HL-60/S4 (cell line): Measurements from ENCODE around the gene WRAP73.
"Not testable (repeated sequence)": the region's sequence is repeated elsewhere in the genome, so short reads cannot be mapped to it uniquely, and the experiment has no call there.

Source experiments
- in situ Hi-C: fragments of 300-500 bp; cut with MboI; formaldehyde crosslinking; loops from 2 replicates; pipeline ENCODE4 v1.14.3; 2022; ENCODE audit warnings: low sequenced_read_pairs

WRAP73 gene

DNA sequence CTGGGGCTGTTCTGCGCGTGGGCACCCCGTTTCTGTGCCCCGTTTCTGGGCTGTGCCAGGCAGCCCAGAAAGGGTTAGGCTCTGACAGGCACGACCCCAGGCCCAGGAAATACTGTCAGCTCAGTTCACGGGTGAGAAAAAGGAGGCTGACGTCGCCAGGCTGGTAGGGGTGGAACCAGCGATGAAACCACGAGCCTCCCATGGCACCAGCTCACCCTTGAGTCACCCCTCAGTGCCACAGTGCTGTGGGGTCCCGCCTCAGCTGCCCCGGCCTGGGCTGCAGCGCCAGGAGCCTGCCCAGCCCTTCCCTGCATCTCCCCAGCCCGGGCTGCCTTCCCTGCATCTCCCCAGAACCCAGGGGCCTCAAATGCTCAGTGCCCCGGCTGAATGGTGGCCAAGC is 50.1 kb downstream of the WRAP73 start:
- in situ Hi-C loops = no loop called here

DNA sequence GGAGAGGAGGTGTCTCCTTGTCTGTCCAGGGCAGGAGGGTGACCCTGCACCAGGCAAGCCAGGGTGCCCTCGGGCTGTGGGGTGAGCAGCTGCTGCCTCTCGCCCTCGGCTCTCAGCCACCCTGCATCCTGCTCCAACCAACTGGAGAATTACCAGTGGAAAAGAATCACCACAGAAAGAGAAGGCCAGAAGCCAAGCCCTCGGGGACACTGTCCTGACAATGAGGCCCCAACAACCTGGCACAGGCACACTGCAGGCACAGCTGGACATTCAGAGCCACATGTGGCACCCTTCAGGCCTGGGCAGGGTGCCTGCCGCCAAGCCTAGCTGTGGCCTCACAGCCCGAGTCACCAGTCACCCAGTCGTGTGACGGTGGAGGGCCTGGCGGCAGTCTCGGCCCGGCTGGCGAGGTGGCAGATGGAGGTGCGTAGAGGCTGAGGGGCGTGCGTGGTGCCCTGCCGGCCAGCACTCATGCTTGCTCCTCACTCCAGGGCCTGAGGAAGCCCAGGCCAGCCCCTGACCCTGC is 50.6 kb downstream of the WRAP73 start:
- in situ Hi-C loops = no loop called here

DNA sequence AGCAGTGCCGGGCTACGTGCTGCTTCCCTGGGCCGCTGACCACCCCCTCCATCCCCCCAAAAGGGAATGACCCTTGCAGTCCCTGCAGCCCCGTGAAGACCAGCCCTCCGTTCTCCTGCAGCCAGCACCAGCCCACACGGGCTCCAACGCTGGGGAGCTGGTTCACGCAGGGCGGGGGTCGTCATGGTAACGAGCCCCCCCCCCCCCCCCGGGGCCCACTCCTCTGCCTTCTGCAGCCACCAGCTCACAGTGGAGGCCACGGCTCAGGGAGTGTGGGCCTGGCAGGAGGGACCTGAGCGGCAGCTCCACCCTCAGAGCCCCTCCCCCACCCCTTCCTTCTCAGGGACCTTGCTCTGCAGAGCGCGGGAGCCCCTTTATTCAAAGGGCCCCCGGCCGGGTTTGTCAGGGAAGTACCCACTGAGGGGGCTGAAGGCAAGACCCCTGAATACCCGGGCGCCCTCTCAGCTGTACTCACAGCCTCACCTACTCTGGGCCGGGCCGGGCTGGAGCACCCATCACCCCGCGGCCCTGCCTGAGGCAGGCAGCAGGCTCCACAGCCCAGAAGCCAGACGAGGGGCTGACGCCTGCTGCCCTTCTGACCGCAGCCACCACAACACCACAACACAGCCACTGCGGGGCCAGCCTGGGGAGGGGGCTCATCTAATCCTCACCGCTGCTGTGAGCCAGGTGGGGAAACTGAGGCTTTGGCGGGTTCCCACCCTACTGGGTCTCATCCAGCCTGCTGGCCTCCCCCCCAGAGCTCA is 51.2 kb downstream of the WRAP73 start:
- in situ Hi-C loops = no loop called here

DNA sequence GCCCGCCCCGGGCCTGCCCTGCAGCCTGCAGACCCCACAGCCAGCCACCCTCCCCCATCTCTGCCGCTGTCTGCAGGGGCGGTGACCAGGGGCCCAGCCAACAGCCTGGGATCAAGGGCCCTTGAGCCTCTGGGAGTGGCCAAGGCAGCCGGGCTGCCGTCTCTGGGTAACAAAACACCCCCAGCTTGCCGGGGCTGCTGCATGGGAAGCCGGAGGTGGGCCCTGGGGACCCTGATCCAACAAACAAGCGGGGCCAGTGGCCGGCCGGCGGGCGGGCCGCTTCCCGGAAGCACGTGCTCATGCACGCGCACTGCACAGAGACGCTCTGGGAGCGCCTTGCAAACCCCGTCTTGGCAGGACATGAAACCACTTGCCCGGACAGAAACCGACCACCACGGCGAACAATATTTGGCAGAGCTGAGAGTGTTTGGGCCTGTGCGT is 51.8 kb downstream of the WRAP73 start:
- in situ Hi-C loops = no loop called here

DNA sequence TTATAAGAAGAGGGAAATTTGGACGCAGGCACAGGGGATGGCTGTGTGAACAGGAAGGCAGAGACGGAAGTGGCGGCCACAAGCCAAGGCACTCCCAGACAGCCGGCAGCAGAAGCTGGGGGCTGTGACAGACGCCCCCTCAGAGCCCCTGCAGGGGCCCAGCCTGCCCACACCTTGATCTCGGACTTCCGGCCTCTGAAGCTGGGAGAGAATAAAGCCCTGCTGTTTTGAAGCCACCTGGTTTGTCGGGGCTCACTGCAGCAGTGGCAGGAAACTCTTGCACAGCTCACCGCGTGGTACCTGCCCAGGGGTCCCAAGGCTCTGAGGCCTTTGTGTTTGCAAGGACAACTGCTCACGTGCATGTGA is 52.3 kb downstream of the WRAP73 start:
- in situ Hi-C loops = no loop called here

DNA sequence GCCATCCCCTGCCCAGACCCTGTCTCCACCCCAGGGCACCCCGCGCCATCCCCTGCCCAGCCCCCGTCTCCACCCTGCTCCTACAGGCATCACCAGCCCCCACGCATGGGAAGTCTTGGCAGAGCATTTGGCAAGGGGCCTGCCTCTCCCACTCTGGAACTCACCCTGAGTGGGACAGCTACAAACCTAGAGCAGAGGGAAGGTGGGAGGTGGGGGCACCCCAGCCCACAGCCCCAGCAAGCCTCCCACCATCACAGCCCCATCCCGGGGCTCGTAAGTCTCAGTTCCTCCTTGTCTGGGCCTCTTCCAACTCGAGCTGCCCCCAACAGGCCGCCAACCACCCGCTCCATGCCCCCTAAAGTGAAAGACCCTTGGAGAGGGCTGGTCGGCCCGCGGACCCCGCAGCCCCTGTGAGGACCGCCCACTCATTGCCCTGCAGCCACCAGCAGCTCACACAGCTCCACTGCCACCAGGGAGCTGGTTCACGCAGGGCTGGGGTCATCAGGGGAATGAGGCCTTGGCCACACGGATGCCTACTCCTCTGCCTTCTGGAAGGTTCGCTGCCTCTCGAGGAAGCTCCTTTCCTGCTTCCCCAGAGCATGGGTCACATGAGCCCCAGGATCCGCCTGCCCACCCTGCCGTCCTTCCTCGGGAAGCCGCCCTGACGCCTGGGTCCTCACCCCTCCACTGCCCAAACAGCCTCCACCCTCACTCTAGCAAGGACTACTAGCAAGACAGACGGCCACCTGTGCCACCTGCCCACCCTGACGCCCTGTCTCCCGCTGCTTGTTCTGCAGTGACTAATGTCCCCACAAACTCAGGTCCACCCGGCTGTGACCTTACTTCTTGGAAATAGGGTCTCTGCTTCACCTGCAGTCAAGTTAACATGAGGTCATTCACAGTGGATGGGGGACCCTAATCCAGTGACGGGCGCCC is 53.0 kb downstream of the WRAP73 start:
- in situ Hi-C loops = no loop called here

DNA sequence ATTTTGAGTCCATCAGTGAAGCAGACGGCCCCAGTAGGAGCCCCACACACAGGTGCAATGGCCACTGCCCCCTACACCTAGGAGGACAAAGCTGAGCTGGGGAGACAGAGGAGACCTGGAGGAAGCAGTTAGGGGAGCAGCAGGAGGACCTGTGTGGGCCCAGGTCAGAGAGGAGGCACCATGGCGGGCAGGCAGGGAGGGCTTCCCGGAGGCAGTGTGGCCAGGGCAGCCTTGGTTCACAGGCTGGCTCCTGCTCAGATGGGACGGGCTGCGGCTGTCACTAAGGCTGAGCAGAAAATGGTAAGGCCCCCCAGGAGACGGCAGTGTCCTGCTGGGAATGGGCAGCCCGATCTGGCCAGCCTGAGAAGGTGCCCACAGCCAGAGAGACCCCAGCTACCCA is 54.0 kb downstream of the WRAP73 start:
- in situ Hi-C loops = no loop called here

DNA sequence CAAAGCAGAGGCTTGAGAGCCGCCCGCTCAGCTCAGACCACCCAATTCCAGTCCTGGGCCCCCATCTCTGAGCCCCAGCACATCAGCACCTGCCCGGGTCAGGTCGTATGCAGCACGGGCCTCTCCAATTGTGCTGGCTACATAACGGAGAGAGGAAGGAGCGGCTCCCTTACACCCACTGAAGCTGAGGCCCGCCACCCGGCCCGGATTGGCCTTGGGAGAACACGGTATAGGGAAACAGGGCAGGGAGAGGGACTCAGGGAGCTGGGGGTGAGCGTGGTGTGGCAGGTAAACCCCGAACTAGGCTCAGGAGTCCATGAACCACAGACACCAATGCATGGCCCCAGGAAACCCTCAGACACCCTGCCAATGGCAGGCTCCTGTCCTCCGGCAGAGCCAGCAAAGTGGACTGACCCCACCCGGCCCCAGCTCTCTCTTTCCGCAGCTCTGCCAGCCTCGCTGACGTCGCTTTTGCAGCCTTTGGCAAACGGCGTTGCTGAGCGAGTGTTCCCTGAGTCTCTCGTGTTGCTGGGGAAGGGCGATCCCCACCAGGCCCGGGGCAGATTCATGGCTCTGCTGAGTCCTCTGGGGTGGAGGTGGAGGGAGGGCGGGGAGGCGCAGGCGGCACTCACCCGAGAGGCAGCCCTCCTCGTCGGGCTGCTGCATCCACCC is 55.1 kb downstream of the WRAP73 start:
- in situ Hi-C loops = no loop called here

DNA sequence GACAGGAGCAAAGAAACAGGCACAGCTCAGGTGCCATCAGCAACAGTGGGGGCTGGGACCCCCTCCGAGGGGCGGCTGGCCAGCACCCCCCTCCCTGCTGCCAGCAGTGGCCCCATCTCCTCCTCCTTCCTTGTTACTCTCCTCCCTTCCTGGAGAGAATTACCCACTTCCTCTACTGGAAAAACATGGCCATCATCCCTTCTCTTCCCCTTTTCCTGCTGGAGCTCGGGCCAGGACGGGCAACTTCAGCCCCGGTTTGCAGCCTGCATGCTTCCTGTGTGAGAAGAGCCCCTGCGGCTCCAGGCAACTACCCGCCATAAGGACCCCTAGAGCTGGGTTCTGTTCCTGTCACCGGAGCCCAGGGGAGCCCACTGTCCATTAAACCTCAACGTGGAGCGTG is 56.2 kb downstream of the WRAP73 start:
- in situ Hi-C loops = no loop called here

DNA sequence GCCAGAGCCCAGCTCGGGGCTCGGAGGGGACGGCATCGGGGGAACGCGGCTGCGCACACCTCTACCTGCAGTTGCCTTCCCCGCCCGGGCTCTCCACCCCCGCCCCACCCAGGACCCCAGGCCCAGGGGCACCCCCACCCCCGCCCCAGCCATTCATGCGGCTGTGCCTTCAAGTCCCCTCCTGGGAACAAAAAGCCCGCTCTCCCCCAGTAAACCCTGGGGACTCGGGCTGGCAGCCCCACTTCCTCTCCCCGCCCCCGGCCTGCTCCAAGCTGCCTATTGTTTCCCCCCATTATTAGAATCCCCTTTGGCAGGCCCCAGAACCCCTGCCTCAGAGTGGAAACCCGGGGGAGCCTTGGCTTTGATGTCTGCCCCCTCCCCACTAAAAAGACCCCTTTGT is 56.6 kb downstream of the WRAP73 start:
- in situ Hi-C loops = no loop called here

DNA sequence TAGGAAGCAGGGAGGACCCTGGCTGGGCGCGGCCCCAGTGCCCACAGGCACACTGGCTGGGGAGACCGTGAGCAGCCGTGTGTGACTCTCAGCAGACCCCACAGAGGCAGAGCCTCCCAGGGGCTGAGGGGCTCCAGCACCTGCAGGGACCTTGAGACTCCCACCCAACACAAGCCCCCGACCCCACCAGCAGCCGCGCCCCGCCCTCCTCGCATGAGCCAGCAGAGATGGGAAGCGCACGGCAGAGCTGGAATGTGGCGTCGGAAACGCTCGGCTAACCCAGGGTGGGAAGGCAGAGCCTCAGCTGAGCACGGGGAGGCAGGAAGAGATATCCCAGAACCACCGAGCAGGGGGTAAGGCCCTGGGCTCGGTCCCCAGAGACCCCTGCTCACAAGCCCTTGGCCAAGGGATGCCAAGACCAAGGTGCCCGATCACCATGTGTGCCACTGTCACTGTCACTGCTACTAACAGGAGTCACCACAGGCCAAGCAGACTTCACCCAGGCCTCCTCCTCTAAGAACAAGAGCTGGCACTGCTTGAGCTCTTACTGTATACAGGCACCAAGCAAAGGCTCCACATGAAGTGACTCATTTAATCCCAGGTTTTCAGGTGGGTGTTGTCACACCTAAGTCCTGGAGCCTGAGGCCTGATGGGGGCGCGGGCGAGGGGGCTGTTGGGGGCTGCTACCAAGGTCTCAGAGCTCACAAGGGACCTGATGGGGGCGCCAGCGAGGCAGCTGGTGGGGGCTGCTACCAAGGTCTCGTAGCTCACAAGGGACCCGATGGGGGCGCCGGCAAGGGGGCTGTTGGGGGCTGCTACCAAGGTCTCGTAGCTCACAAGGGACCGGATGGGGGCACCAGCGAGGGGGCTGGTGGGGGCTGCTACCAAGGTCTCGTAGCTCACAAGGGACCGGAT is 58.7 kb downstream of the WRAP73 start:
- in situ Hi-C loops = no loop called here

DNA sequence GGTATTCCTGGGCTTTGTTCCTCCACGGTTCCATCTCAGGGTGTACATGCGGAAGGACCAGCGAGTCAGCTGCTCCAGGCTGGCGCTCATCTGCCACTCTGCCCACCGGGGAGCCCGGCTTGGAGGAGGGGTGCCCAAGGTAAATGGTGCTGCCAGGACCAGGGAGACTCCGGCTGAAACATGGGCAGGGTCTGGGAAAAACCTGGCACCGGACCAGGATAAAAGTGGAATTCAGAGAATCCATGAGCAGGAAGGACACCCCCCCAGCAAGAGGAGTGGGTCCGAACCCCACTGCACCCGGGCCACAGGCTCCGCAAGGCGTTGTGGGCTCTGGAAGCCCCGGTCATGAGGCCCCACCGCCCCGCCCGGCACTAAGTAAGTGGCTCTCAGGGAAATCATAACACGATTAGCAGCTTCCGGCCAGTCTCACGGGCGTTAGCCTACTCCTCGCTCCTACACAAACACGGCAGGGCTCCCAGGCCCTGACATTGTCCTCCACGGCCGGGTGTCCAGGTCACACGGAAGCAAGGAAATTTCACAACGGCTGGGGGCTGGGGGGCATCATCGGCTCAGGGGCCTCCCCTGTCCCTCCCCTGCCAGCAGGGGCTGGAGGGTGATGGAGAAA is 59.7 kb downstream of the WRAP73 start:
- in situ Hi-C loops = no loop called here

DNA sequence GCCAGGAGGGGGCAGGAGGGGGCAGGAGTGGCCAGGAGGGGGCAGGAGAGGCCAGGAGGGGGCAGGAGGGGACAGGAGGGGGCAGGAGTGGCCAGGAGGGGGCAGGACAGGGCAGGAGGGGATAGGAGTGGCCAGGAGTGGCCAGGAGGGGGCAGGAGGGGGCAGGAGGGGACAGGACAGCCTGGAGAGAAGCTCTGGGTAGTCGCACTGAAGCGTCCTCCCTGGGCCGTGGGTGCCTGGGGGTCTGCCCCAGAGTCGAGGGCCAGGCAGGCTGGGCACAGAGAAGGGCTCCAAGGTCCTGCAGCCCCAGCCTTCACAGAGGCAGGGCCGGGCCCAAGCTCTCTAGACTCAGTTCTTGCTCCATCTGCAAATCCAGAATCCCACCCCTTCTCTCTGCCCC is 61.5 kb downstream of the WRAP73 start:
- in situ Hi-C loops = no loop called here

DNA sequence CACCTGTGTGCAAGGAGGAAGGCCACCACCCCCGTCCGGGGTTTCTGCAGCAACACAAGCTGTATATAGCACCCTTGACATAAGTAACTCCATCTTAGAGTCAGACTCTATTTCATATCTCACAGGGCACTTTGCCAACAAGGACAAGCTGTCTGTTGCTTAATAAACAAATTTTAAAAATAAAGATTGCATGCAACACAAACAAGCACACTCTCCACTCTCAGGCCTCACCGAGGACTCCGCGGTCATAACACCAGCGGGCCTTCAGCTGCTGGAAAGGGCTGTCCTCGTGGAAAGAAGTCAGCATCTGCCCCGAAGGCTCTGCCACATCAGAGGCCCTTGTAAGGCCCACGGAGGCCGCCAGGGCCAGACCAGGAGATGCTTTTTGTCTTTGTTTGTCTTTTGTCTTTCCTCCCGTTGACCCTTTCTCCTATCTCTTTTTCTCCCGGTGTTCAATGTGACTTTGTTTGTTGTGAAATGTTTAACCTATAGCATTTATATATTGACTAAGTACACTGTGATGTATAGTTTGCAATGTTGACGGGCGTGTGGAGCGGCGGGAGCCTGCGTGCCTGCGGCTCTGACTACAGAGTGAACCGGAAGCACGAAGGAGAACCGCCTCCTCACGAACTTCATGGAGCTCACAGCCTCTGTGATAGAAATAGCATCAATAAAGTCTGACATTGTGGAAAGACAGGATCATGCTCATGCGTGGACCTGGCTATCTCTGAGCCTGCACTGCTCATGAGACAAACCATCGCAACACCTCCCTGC is 62.7 kb downstream of the WRAP73 start:
- in situ Hi-C loops = no loop called here

DNA sequence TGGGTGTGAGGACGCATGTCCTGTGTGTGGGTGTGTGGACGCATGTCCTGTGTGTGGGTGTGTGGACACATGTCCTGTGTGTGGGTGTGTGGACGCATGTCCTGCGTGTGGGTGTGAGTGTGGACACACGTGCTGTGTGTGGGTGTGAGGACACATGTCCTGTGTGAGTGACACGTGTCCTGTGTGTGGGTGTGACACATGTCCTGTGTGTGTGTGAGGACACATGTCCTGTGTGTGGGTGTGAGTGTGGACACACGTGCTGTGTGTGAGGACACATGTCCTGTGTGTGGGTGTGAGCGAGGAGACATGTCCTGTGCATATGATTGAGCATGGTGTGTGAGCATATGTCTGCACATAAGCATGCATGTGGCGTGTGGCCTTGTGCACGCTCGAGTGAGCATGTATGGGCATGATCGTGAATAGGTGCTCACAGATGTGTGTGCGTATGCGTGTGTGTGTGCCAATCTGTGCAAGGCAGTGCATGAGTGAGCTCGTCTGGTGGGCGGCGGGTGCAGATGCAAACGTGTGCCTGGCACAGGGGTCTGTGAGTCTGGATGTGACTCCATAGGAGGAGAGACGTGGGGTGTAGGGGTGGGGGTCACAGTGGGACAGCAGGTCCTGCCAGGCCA is 63.8 kb downstream of the WRAP73 start:
- in situ Hi-C loops = no loop called here

DNA sequence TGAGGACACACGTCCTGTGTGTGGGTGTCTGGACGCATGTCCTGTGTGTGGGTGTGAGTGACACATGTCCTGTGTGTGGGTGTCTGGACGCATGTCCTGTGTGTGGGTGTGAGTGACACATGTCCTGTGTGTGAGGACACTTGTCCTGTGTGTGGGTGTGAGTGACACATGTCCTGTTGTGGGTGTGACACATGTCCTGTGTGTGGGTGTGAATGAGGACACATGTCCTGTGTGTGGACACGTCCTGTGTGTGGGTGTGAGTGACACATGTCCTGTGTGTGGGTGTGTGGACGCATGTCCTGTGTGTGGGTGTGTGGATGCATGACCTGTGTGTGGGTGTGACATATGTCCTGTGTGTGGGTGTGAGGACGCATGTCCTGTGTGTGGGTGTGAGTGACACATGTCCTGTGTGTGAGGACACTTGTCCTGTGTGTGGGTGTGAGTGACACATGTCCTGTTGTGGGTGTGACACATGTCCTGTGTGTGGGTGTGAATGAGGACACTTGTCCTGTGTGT is 64.5 kb downstream of the WRAP73 start:
- in situ Hi-C loops = not testable (repeated sequence)

DNA sequence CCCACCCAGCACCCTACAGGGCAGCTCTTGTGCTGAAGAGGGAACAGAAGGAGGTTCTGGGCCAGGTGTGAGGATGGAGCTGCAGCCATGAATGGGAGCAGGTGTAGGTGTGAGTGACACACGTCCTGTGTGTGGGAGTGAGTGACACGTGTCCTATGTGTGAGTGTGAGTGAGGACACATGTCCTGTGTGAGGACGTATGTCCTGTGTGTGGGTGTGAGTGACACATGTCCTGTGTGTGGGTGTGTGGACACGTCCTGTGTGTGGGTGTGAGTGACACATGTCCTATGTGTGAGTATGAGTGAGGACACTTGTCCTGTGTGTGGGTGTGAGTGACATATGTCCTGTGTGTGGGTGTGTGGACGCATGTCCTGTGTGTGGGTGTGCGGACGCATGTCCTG is 65.0 kb downstream of the WRAP73 start:
- in situ Hi-C loops = no loop called here

DNA sequence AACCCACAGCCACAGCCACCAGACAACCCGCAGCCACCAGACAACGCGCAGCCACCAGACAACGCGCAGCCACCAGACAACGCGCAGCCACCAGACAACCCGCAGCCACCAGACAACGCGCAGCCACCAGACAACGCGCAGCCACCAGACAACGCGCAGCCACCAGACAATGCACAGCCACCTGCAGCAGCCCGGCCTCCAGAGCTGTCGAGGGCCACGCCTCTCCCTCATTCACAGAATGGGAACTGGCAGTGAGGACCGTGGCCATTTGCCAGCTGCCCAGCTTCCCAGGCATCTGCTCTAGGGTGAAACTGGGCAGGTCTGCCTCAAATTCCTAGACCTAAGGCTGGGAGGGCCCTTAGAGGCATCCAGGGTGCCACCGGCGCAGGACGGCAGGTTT is 66.2 kb downstream of the WRAP73 start:
- in situ Hi-C loops = not testable (repeated sequence)
